Gastroesophageal sphincter (tissue), 4 donors: ENCODE results near the gene CELF2. TPM values are rescaled to one million over a fixed set of nuclear protein-coding genes. Genes with fewer than 3 reads are reported as not detected.

Source experiments
- ATAC-seq: fragments of 150-250 bp; one replicate; pipeline ENCODE4 v1.9.1; 2016; ENCODE audit warnings: mild to moderate bottlenecking, moderate library complexity
- H3K27ac ChIP-seq, 4 donors: fragments of 200-600 bp; sonication (generic) in 3 of 4; 1 replicate in 3 of 4; 2 replicates in 1 of 4; pipeline ENCODE4 v1.5.1; 2016 to 2019
- H3K27me3 ChIP-seq: fragments of 200-600 bp; sonication (generic); one replicate; pipeline ENCODE4 v1.5.1; 2019
- H3K36me3 ChIP-seq, 2 donors: fragments of 200-600 bp; sonication (generic); one replicate each; pipeline ENCODE4 v1.5.1; 2019; ENCODE audit warnings: control low read depth in 1 of 2
- H3K4me1 ChIP-seq, 3 donors: fragments of 200-600 bp; sonication (generic); 1 replicate in 2 of 3; 2 replicates in 1 of 3; pipeline ENCODE4 v1.5.1; 2016 to 2019; ENCODE audit warnings: control low read depth in 2 of 3
- H3K4me3 ChIP-seq, 2 donors: fragments of 200-600 bp; sonication (generic); one replicate each; pipeline ENCODE4 v1.5.1; 2019; ENCODE audit warnings: mild to moderate bottlenecking in 1 of 2, moderate library complexity in 1 of 2
- H3K9me3 ChIP-seq, 3 donors: fragments of 200-600 bp; sonication (generic); one replicate each; pipeline ENCODE4 v1.5.1; 2017 to 2019; ENCODE audit warnings: control low read depth in 2 of 3
- EP300 ChIP-seq: sonication (generic); formaldehyde crosslinking; IDR thresholded peaks from one replicate; pipeline ENCODE4 v1.6.1; 2017; ENCODE audit warnings: antibody characterized with exemption, mild to moderate bottlenecking
- POLR2A ChIP-seq, 2 donors: fragments of 450-650 bp; IDR thresholded peaks; one replicate each; pipeline ENCODE4 v1.6.1; 2017; ENCODE audit warnings: antibody characterized with exemption in 2 of 2, mild to moderate bottlenecking in 2 of 2, moderate library complexity in 1 of 2
- POLR2AphosphoS5 ChIP-seq: sonication (generic); formaldehyde crosslinking; IDR thresholded peaks from one replicate; pipeline ENCODE4 v1.6.1; 2017; ENCODE audit warnings: antibody characterized with exemption
- WGBS, 2 donors: methylation state at CpG; one replicate each; pipeline ENCODE4 v1.1.5; 2018; ENCODE audit warnings: low coverage in 1 of 2; 5-methylcytosine and 5-hydroxymethylcytosine counted together
- total RNA-seq, 4 donors: library from RNA; depleted of rRNA; stranded (reverse); fragments of >200 nt; gene quantifications; one replicate each; pipeline ENCODE4 v1.1.0, GENCODE V29; 2016
- TF ChIP-seq, protein P1 (sequence below), 4 experiments: fragments of 200-600 bp in 2 of 4; fragments of 450-650 bp in 2 of 4; sonication (generic) in 1 of 4; IDR thresholded peaks; one replicate each; pipeline ENCODE4 v1.5.1; 2017 to 2019; ENCODE audit warnings: antibody characterized with exemption in 4 of 4, mild to moderate bottlenecking in 2 of 4, moderate library complexity in 2 of 4

Gene CELF2
- total RNA-seq, 4 donors from 2014 or later: 82.4 to 122 (median 110) TPM

DNA sequence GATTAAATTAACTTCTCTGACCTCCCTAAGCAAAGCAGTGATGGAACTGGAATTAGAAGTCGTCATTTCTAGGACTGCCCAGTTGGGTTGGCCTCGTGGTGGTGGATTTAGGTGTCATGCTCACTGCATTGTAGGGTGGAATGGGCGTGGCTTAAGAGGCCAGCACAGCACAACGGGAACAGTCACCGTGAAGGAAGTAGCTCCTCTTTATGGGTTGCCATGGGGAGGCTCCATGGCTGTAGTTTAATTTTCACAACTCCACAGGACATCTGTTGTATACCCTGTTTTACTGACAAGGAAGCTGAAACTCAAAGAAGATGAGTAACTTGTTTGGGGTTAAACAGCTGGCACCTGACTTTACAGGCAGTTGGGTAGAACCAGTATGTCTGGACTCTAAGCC lies 208.3 kb downstream of the CELF2 start:
- Histone ChIP-seq H3K4me3 (no peak overlapping the region), H3K27me3 (no peaks in the 10 kb centered on the region), H3K36me3 (peaks cover 0 to 60% of the 10 kb centered on the region in 2 donors), H3K4me1 (peaks cover 0 to 54% (median 0%) of the 10 kb centered on the region in 3 donors), H3K27ac (no peak overlapping the region), H3K9me3 (no peaks in the 10 kb centered on the region)
- ATAC-seq: no peak
- WGBS, 2 donors: no CpG with 5 or more reads among the region's 5 CpGs
- TF ChIP-seq POLR2AphosphoS5: no peak
- TF ChIP-seq EP300: no peak
- TF ChIP-seq POLR2A (IDR thresholded peaks at IDR 0.05): no peak
- TF ChIP-seq, protein P1, sequence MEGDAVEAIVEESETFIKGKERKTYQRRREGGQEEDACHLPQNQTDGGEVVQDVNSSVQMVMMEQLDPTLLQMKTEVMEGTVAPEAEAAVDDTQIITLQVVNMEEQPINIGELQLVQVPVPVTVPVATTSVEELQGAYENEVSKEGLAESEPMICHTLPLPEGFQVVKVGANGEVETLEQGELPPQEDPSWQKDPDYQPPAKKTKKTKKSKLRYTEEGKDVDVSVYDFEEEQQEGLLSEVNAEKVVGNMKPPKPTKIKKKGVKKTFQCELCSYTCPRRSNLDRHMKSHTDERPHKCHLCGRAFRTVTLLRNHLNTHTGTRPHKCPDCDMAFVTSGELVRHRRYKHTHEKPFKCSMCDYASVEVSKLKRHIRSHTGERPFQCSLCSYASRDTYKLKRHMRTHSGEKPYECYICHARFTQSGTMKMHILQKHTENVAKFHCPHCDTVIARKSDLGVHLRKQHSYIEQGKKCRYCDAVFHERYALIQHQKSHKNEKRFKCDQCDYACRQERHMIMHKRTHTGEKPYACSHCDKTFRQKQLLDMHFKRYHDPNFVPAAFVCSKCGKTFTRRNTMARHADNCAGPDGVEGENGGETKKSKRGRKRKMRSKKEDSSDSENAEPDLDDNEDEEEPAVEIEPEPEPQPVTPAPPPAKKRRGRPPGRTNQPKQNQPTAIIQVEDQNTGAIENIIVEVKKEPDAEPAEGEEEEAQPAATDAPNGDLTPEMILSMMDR (IDR thresholded peaks at IDR 0.05): no peak

DNA sequence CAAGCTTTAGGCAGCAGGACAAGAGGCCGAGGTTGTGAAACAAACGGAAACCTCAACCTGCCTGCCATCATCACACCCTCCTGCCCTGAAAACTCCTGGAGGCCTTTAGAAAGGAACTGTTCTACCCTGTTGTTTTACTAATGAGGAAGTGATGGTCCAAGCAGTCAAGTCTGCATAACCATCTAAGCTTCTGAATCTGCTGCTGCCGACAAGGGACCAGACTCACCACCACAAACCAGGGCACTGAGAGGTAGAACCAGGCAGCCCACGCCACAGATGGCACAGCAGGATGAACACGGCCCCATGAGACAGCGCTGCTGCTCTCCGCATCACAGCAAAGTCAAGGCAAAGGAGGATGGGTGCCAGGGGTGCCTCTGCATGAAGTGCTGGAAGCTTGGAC lies 209.4 kb downstream of the CELF2 start:
- Histone ChIP-seq H3K9me3 (no peaks in the 10 kb centered on the region), H3K36me3 (peaks cover 0 to 52% of the 10 kb centered on the region in 2 donors), H3K4me3 (no peak overlapping the region), H3K27ac (no peak overlapping the region), H3K4me1 (peaks cover 0 to 46% (median 0%) of the 10 kb centered on the region in 3 donors), H3K27me3 (no peaks in the 10 kb centered on the region)
- 90 to 100% methylated on average over 1 to 2 of the region's 7 CpGs for WGBS, 2 donors
- TF ChIP-seq, protein P1 (IDR thresholded peaks at IDR 0.05): no peak
- TF ChIP-seq POLR2A (IDR thresholded peaks at IDR 0.05) (no peak), POLR2AphosphoS5 (no peak), EP300 (no peak)
- ATAC-seq: no peak

DNA sequence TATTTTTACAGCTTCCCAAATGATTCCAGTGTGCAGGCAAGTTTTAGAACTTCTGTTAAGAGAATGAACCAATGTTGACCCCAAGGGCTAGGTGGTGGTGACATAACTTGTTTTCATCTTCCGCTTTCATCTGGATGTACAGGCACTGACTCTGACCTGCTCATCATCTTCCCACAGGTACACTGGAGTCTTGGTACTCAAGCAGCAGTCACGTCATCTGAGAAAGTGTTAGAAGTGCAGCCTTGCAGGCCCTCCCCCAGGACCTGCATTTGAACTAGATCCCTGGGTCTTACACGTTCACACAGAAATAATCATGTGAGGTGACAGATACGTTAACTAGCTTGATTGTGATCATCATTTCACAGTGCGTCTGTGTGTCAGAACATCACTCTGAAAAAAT lies 212.2 kb downstream of the CELF2 start:
- ATAC-seq: no peak
- TF ChIP-seq, protein P1 (IDR thresholded peaks at IDR 0.05): no peak
- no peak for TF ChIP-seq POLR2AphosphoS5
- no peak for TF ChIP-seq EP300
- no peak for TF ChIP-seq POLR2A (IDR thresholded peaks at IDR 0.05)
- Histone ChIP-seq H3K27me3 (no peaks in the 10 kb centered on the region), H3K4me3 (no peak overlapping the region), H3K36me3 (peaks cover 0 to 62% of the 10 kb centered on the region in 2 donors), H3K9me3 (peaks cover 0 to 6% (median 0%) of the 10 kb centered on the region in 3 donors), H3K27ac (no peak overlapping the region), H3K4me1 (peaks cover 0 to 27% (median 0%) of the 10 kb centered on the region in 3 donors)
- WGBS, 2 donors: 94% methylated on average over 2 of the region's 5 CpGs; no CpG with 5 or more reads in 1 of the 2 donors

DNA sequence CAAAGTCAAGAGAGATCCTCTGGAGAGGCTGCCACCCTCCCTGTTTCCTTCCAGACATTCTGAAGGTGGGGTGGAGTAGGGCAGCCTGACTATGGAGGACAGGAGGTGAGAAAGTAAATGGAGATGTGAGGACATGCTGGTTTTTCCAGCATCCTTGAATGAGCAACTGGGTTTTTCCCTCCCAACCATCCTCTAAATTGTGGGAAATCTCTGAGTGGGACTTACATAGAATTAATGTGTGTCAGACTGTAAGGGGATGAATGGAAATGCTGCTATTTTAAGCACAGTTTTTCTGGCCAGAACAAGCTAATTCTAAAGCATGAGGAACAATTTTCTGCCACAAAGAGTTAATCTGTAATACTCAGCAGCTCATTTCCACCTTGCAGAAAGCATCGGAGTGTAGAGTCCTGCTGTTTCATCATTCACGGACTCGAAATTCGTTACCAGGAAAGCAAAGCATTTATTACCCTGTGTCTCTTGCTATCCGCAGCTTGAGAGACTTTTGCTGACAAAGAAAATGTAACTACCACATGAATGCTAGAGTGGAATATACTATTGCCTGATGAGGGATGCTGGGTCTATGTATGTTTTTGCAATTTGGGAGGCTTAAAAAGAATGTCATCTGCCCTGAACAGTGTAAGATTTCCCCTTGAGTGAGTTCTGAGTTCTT lies 213.0 kb downstream of the CELF2 start:
- no peak overlapping the region for H3K27ac ChIP-seq
- WGBS, 2 donors: 64 to 71% methylated on average over 5 of the region's 5 CpGs
- ATAC-seq: no peak
- TF ChIP-seq POLR2AphosphoS5: no peak
- no peak for TF ChIP-seq POLR2A (IDR thresholded peaks at IDR 0.05)
- TF ChIP-seq, protein P1 (IDR thresholded peaks at IDR 0.05): no peak
- TF ChIP-seq EP300: no peak
- no peaks in the 10 kb centered on the region for H3K27me3 ChIP-seq
- H3K9me3 ChIP-seq: peaks cover 0 to 6% (median 0%) of the 10 kb centered on the region in 3 donors
- peaks cover 0 to 28% (median 0%) of the 10 kb centered on the region in 3 donors for H3K4me1 ChIP-seq
- H3K4me3 ChIP-seq: no peak overlapping the region
- peaks cover 0 to 62% of the 10 kb centered on the region in 2 donors for H3K36me3 ChIP-seq

DNA sequence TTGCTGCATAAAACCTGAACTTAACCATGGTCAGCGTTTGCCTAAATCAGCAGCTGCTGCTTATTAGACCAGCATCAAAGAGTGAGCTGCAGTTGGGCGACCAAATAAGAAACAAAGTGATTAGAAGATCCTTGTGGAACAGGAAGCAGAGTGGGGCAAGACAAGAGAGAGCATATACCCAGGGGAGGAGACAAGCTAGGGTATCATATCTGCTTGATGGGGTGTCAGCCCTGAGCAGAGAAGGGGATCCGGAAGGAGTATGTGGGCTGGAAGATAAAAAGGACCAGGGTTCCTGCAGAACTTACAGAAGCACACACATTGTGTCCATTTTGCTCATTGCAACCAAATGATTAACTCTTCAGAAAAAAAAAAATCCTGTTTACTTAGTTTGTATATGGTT lies 213.6 kb downstream of the CELF2 start:
- H3K4me1 ChIP-seq: peaks cover 0 to 22% (median 0%) of the 10 kb centered on the region in 3 donors
- no peaks in the 10 kb centered on the region for H3K27me3 ChIP-seq
- no peak overlapping the region for H3K4me3 ChIP-seq
- no peak for TF ChIP-seq POLR2AphosphoS5
- peaks cover 0 to 60% of the 10 kb centered on the region in 2 donors for H3K36me3 ChIP-seq
- peaks cover 0 to 6% (median 0%) of the 10 kb centered on the region in 3 donors for H3K9me3 ChIP-seq
- no peak overlapping the region for H3K27ac ChIP-seq
- no peak for ATAC-seq
- WGBS, 2 donors: 92 to 100% methylated on average over 2 to 3 of the region's 3 CpGs
